Colonic mucosa (tissue), 4 donors: ENCODE measurements around the gene IL31. TPM values are rescaled to one million over a fixed set of nuclear protein-coding genes. Genes with fewer than 3 reads are reported as not detected.

Experiments
- DNase-seq: peaks from one replicate; pipeline ENCODE4 v3.0.0-alpha.2; 2020
- H3K27ac ChIP-seq: fragments of 200-600 bp; one replicate; pipeline ENCODE4 v1.8.0; 2021
- H3K27me3 ChIP-seq: fragments of 200-600 bp; one replicate; pipeline ENCODE4 v1.8.0; 2021
- H3K36me3 ChIP-seq: fragments of 200-600 bp; one replicate; pipeline ENCODE4 v1.8.0; 2021
- H3K4me1 ChIP-seq: fragments of 200-600 bp; one replicate; pipeline ENCODE4 v1.8.0; 2021; ENCODE audit warnings: mild to moderate bottlenecking
- H3K4me3 ChIP-seq: fragments of 200-600 bp; one replicate; pipeline ENCODE4 v1.8.0; 2021
- H3K9ac ChIP-seq, 2 donors: one replicate each; pipeline ENCODE4 v1.7.0; 2013; ENCODE audit warnings: control low read depth in 2 of 2, low read depth in 2 of 2, low read length in 2 of 2
- H3K9me3 ChIP-seq: fragments of 200-600 bp; one replicate; pipeline ENCODE4 v1.8.0; 2021
- intact Hi-C: fragments of 100-400 bp; cut with DNase I; formaldehyde crosslinking; loops from one replicate; pipeline ENCODE4 v1.14.1; 2022
- total RNA-seq, 2 donors: library from RNA; stranded (reverse); fragmentation: NEBNext Ultra II Directional in 1 of 2; extraction: Animal tissue kit (Norgen Biotek cat#: 25700) in 1 of 2; gene quantifications; one replicate each; pipeline ENCODE4 v1.2.1, GENCODE V29; 2021
- TF ChIP-seq, protein P1 (sequence below): fragments of 200-600 bp; IDR thresholded peaks from one replicate; pipeline ENCODE4 v1.8.0; 2022; ENCODE audit warnings: antibody characterized with exemption, mild to moderate bottlenecking
- donor health status: healthy.
- donor health status: DM: no; HTN: no; CAD: no.
- donor health status: DM: no; HTN: no; CAD: no.

IL31 gene
- total RNA-seq, 2 donors from 2014 or later = not detected

DNA sequence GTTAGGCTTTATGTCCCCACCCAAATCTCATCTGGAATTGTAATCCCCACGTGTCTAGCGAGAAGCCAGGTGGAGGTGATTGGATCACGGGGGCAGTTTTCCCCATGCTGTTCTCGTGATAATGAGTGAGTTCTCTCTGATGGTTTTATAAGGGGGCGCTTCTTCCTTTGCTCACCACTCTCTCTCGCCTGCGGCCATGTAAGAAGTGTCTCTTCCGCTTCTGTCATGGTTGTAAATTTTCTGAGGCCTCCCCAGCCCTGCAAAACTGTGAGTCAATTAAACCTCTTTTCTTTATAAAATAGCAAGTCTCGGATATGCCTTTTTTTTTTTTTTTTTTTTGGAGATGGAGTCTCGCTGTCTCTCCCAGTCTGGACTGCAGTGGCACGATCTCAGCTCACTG is 13.3 kb downstream of the IL31 start:
- TF ChIP-seq, protein P1, sequence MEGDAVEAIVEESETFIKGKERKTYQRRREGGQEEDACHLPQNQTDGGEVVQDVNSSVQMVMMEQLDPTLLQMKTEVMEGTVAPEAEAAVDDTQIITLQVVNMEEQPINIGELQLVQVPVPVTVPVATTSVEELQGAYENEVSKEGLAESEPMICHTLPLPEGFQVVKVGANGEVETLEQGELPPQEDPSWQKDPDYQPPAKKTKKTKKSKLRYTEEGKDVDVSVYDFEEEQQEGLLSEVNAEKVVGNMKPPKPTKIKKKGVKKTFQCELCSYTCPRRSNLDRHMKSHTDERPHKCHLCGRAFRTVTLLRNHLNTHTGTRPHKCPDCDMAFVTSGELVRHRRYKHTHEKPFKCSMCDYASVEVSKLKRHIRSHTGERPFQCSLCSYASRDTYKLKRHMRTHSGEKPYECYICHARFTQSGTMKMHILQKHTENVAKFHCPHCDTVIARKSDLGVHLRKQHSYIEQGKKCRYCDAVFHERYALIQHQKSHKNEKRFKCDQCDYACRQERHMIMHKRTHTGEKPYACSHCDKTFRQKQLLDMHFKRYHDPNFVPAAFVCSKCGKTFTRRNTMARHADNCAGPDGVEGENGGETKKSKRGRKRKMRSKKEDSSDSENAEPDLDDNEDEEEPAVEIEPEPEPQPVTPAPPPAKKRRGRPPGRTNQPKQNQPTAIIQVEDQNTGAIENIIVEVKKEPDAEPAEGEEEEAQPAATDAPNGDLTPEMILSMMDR = no peak
- no peak overlapping the region for H3K4me3 ChIP-seq
- H3K36me3 ChIP-seq = no peaks in the 10 kb centered on the region
- no peak overlapping the region for H3K27ac ChIP-seq
- no peaks in the 10 kb centered on the region for H3K27me3 ChIP-seq
- H3K4me1 ChIP-seq = no peaks in the 10 kb centered on the region
- no peak for DNase-seq
- intact Hi-C loops = no loop called here
- no peaks in the 10 kb centered on the region for H3K9me3 ChIP-seq
- no peak overlapping the region for H3K9ac ChIP-seq

DNA sequence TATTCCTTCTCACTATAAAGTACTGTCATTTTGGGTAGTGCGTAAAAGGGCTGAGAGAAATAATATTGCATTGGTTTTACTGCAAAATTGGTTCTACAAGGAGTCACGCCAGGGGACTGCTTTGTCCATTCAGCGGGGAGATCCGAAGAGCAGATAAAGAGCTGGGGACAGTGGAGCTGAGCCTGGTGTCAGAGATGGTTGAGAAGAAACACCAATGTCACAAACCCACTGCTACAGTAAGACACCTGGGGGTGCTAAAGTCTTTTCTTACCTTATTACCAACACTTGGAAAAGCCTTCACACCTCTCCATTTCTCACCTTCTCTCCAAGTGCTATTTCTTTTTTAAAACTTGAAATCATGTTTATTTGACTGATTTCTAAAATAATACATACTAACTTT is 14.1 kb downstream of the IL31 start:
- Histone ChIP-seq H3K27ac (no peak overlapping the region), H3K36me3 (no peaks in the 10 kb centered on the region), H3K4me1 (no peaks in the 10 kb centered on the region), H3K9me3 (no peaks in the 10 kb centered on the region), H3K9ac (no peak overlapping the region), H3K4me3 (no peak overlapping the region), H3K27me3 (no peaks in the 10 kb centered on the region)
- intact Hi-C loops = no loop called here
- DNase-seq = no peak
- TF ChIP-seq, protein P1 = no peak

DNA sequence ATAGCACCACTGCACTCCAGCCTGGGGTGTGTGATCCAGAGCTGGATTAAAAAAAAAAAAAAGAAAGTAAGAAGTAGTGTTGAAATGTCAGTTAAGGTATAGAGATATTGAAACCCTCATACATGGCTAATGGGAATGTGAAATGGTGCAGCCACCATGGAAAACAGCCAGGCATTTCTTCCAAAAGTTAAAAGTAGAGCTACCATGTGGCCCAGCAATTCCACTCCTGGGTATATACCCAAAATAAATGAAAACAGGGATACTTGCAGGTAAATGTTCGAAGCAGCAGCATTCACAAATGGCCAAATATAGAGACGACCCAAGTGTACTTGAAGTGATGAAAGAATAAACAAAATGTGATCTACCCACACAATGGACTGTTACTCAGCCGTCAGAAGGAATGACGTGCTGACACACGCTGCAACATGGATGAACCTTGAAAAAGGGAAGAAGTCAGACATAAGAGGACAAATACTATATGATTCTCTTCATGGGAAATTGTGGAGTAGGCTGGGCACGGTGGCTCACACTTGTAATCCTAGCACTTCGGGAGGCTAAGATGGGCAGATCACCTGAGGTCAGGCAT is 15.2 kb downstream of the IL31 start:
- intact Hi-C loops = no loop called here
- Histone ChIP-seq H3K27me3 (no peaks in the 10 kb centered on the region), H3K36me3 (no peaks in the 10 kb centered on the region), H3K4me1 (no peaks in the 10 kb centered on the region), H3K4me3 (no peak overlapping the region), H3K9ac (no peak overlapping the region), H3K9me3 (no peaks in the 10 kb centered on the region), H3K27ac (no peak overlapping the region)
- TF ChIP-seq, protein P1 = no peak
- DNase-seq = no peak

DNA sequence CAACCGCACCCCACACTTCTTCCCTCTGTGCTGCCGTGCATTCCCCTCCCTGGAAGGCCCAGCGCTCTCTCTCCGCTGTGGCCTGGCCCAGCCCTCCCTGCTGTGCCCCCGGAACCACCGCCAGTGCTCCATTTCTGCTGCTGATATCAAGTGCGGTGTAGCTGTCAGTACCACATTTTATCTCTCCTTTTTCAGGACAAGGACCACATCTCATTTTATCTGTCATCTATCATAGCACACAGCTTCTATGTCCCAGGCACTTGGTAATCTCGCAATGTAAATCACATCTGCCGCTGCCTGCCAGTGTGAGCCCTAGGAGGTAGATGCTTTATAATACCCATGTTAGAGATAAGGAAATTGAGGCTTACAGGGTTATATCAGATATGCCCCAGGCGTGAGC is 18.3 kb downstream of the IL31 start:
- no peak for DNase-seq
- TF ChIP-seq, protein P1 = no peak
- Histone ChIP-seq H3K27ac (no peak overlapping the region), H3K9me3 (no peaks in the 10 kb centered on the region), H3K36me3 (no peaks in the 10 kb centered on the region), H3K9ac (no peak overlapping the region), H3K4me3 (no peak overlapping the region), H3K4me1 (no peaks in the 10 kb centered on the region), H3K27me3 (no peaks in the 10 kb centered on the region)
- intact Hi-C loops = no loop called here

DNA sequence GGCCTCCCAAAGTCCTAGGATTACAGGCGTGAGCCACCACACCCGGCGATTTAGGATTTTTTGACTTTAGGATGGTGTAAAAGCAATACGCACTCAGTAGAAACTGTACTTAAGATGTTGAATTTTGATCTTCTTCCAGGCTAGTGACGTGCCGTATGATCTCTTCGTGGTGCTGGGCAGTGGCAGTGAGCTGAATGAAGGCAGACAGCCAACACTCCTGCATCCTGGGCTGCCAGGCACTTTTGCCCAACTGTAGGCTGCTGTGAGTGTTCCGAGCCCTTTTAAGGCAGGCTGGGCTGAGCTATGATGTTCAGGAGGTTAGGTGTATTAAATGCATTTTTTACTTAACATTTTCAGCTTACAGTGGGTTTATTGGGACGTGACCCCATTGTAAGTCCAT is 21.3 kb downstream of the IL31 start:
- H3K9me3 ChIP-seq = no peaks in the 10 kb centered on the region
- no peak overlapping the region for H3K27ac ChIP-seq
- no peaks in the 10 kb centered on the region for H3K4me1 ChIP-seq
- no peaks in the 10 kb centered on the region for H3K27me3 ChIP-seq
- no peak overlapping the region for H3K4me3 ChIP-seq
- no peak for DNase-seq
- TF ChIP-seq, protein P1 = no peak
- intact Hi-C loops = no loop called here
- no peaks in the 10 kb centered on the region for H3K36me3 ChIP-seq
- H3K9ac ChIP-seq = no peak overlapping the region
